C4-2B (cell line): ENCODE measurements around the gene TRMT2A.

Experiments used
- ZFX ChIP-seq: fragments of 450-650 bp; IDR thresholded peaks from 2 replicates; pipeline ENCODE4 v1.6.1; 2017
- TF ChIP-seq, protein P1 (sequence below): fragments of 450-650 bp; conservative IDR thresholded peaks from 2 replicates; pipeline ENCODE4 v1.5.1; 2017; ENCODE audit warnings: mild to moderate bottlenecking

DNA sequence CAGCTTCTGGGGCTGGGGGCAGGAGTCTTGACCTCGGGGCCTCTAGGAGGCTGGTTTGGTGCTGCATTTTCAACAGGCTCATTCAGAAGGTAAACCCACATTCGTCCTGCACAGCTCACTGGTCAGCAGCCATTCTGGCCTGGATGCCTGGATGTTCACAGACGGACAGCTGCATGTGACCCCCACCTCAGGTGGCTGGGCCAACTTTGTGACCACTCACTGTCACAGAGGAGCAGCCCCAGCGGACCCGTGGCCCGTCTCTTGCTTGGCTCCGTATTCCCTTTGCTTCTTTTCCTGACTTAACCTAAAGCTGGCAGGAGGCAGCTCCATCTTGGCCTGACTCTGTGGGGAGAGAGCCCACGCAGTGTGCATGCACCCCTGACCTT is 28.8 kb downstream of the TRMT2A start:
- TF ChIP-seq, protein P1, sequence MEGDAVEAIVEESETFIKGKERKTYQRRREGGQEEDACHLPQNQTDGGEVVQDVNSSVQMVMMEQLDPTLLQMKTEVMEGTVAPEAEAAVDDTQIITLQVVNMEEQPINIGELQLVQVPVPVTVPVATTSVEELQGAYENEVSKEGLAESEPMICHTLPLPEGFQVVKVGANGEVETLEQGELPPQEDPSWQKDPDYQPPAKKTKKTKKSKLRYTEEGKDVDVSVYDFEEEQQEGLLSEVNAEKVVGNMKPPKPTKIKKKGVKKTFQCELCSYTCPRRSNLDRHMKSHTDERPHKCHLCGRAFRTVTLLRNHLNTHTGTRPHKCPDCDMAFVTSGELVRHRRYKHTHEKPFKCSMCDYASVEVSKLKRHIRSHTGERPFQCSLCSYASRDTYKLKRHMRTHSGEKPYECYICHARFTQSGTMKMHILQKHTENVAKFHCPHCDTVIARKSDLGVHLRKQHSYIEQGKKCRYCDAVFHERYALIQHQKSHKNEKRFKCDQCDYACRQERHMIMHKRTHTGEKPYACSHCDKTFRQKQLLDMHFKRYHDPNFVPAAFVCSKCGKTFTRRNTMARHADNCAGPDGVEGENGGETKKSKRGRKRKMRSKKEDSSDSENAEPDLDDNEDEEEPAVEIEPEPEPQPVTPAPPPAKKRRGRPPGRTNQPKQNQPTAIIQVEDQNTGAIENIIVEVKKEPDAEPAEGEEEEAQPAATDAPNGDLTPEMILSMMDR, result no peak
- TF ChIP-seq ZFX, result no peak
